Raji (cell line): ENCODE measurements around the gene NPBWR2.

Experiments used
- POLR2A ChIP-seq: IDR thresholded peaks from 2 replicates; pipeline ENCODE4 v1.6.1; 2011; ENCODE audit warnings: low read depth, low read length, control low read depth; ENCODE audit not compliant: insufficient read depth

NPBWR2 gene

DNA sequence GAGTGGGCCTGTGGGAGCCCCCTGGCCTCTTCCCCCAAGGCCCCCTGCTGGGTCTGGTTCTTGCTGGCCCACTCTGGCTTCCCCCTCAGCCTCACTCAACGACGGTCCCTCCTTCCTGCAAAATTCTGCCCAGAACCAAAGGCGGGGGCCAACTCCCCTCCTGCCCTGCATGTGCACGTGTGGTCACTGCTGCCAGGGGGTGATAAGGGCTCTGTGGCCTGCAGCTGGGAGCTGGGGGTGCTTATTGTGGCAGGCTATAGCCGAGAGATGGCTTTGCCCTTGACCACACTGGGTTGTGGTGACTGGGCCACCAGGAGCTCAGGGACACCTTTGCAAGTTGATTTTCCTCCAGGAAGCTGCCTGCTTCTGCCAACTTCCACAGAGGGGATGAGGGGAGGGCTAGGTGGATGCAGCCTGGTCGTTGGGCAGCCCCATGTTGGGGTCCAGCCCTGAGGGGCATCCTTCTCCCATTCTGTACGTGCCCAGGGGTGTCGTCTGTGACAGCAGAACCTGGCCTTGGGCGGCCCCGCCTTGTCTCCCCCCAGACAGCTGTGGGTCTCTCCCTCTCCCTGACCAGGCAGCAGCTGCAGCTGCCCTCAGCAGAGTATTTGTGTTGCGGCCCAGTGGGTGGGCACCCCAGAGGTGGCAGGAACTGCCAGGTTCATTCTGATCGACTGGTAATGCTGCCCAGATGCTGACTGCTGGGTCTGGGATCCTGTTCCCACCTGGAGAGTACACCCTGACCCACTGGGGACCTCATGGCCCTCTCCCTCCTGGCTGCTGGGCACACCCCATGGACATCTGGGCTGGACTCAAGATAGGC lies 38.8 kb downstream of the NPBWR2 start:
- no peak for TF ChIP-seq POLR2A

DNA sequence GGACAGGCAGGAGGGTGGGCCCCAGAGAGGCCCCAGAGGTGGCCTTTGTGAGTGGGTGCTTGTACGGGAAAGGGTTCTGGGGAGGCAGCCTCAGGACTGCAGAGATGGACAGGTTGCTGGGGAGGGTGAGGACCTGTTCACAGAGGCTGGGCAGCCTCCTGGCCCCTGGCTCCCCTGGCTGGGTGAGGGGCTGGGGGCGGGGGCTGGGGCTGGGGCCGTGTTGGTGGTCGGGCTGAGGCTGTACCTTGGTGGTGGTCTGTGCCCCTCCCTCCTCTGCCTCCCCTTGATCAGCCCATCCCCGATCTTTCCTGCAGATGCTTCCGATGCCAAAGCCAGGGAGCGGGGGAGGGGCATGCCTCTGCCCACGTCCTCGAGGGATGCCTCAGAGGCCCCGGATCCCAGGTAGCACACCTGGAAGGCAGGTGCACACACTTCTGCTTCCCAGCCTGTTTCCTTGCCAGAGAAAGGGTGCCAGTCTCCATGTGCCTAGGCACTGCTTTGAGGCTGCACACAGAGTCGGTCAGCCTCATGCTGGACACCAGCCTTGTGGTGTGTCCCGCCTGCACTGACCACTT lies 39.5 kb downstream of the NPBWR2 start:
- no peak for TF ChIP-seq POLR2A

DNA sequence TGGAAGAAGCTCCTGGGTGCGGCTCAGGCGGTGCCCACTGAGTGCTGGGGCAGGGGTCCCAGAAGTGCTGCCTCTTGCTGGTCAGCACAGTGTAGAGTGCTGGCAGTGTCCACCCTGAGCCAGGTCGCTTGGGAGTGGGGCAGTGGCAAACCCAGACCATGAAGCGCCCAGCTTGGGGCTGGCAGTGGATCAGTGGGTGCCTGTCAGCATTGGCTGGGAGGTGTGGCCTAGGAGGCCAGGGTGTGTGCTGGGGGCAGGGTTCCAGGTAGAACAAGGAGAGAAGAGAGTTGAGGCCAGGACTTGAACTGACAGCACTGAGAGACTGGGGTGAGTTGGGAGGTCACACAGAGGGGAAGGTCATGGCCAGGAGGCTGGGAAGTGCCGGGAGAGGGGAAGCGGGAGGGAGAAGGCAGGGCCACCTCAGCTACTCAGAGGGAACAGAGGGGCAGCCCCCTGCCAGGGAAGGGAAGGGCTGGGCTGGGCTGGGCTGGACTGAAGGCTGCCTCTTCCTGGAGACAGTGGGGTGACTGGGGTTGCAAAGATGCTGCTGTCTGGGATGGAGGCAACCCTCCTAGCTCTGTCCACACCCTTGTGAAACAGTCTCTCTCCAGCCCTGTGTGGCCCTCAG lies 40.2 kb downstream of the NPBWR2 start:
- TF ChIP-seq POLR2A: no peak

DNA sequence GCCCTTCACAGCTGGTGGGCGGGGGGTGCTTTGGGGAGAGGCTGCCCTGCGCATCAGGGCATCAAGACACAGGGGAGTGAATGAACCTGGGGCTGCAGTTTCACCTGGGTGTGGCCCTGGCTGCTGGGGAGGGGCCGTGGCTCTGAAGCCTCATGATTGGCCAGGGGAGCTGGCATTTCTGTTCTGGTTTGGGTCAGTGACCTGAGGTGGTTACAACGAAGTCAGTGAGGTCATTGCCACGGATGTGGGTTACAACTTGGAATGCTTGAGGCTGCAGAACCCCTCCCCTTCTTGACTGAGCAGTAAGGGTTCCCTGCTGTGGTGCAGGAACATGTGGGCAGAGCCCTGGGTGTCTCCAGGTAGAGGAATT lies 41.4 kb downstream of the NPBWR2 start:
- no peak for TF ChIP-seq POLR2A

DNA sequence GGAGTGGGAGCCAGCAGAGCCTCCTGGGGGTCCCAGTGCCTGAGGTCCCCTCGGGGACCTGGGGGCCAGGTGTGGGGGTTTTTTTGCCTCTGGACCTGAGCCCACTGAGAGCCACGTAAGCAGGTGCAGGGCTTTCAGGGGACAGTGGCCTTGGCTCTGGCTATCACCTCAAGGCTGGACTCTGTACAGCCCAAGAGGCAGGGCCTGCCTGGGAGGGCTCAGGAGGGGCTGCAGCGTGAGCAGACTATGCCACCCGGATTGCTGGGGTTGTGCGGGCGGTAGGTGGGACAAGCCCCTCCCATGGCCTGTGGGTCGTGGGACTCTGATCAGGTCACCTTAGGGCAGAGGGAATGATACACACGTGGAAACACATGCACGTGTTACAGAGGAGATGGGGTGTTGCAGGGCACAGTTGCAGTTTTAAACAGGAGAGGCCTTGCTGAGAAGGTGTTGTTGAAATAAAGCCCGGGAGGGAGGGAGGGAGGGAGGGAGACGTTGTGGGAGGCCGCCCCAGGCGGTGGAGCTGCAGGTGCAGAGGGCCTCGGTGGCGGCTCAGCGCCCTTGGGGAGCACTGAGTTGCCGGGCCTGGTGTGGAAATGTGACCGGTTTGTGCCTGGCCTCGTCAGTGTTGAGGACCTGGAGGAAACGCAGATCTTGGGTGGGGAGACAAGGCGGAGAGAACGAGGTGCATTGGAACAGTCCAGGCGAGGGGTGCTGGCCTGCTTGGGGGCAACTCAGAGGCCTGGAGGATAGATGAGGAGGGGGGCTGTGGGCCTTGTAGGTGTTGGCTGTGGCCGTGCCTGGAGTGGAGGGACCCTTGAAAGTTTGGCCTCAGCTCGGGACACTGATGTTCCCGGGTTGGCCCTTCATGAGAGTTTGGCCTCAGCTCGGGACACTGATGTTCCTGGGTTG lies 42.0 kb downstream of the NPBWR2 start:
- TF ChIP-seq POLR2A: peak; percentile 11; the same call in 1 of the 2 replicates

DNA sequence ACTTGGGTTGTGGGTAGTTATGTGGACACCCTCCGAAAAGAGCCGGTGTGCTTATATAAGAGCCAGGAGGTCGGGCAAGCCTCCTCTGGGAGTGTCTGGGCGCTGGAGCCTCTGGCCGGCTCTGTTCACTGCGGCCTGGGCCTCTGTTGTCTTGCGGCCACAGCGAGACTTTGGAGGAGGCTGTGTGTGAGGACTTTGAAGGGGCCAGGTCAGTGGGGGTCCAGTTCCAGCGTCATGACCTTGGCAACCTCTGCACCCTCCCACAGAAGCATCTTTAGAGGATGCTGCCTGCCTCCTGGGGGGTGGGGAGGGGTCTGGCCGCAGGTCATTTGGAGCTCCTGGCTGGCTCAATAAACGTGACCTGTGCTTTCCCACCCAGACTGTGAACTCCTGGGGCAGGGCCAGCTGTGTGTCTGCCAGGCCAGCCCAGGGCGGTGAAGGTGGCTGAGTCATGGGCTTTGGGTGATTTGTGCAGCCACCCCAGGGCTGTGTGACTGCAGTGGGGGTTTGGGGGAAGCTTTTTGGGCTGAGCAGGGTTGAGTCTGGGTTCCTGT lies 43.1 kb downstream of the NPBWR2 start:
- TF ChIP-seq POLR2A: 0 out of 2 replicates have a peak, but pooled peaks have one; percentile 14

DNA sequence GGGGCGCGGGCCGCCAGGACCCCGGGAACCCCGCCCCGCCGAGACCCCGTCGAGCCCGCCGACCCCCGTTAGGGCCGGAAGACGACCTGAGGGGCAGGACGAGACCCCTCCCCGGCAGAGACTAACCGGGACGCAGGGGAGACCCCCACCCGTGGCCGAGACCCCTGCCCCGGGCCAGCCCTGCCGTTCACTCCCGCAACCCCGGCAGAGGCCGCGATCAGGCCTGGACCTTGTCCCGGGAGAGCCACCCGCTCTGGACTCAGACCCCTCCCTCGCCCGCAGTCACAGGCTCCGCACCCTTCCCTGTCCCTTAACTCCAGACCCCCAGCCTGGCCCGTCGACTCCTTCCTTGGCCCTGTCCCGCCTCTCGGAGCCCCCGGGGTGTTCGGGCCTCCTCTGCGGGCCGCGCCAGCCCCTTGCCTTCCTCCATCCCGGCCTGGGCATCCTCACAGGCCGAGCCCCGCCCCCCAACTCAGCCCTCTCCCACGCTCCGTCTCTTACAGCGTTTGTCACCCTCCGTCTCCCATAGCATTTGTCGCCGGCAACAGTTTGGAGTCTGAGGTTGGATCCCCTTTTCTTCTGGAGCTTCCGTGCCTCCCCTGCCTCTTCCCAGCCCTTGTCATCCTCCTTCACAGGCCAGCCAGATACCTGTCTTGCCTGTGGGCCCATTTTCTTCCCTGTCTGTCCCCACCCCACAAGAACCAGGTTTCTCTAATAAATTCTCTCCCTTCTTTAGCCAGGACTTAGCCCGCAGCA lies 43.8 kb downstream of the NPBWR2 start:
- TF ChIP-seq POLR2A: no peak

DNA sequence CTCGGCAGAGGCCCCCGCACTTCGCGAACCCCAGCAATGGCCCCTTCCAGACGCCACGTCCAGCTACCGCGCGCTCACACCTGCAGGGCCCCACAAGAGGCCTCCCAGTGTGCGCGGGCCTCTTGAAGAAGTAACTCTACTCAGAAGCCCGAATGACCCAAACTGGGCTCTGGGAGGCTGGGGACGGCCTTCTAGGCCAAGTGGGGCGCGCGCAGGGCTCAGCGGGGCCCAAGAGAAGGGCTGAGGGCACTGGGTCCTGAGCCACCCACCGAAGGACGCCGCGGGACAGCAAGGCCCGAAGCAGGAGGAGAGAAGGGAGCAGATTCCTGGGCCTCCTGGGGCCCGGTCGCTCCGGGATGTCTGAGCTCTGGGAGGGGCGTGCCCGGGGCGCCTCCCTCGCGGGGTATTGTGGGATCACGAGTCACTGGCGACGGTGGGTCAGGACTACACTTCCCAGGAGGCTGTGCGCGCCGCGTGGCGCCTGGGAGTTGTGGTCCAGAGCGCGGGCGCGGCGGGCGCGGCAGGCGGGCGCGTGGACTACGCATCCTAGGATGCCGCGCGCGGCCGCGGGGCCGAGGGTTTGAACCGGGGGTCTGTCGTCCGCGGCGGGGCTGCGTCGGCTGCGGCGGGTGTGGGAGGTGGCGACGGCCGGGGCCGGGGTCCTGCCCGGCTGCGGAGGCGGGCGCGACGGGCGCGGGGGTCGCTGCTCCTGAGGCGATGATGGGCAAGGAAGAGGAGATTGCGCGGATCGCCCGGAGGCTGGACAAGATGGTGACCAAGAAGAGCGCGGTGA lies 44.6 kb downstream of the NPBWR2 start, which contains the start of gene TCEA2:
Gene TCEA2 (plus strand): TSS at position 603 of the 793 bp plus-strand sequence. CDS start 115 bp downstream, at position 718.
- peak; percentile 73 for TF ChIP-seq POLR2A

DNA sequence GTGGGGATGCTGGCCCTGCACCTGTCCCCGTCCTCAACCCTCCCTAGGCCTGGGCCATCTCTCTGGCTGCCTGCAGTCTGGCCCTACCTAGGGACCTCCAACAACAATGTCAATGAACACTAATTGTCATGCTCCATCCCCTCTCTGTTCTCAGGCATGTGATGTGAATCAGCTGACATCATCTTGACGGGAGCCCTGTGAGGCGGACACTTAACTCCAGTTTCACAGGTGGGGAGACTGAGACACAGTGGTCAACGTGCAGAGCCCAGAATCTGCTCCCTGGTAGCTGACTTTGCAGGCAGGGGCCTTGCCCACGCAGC lies 45.1 kb downstream of the NPBWR2 start:
- TF ChIP-seq POLR2A: no peak

DNA sequence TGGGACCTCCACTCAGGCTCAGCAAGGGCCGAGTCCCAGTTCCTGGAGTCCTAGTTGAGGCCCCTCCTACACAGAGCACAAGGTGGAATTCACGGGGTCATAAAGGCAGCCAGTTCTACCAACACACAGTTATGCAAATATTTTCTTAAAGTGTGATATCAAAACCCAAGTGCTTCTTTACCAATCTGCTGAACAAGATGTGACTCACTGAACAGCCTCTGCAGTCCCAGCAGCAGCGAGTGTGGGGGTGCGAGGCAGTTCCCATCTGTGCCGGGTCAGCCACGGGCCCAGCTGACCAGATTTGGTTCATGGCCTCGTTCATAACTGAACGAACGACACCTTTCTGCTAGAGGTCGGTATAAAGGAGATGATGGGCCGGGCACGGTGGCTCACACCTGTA lies 48.8 kb downstream of the NPBWR2 start:
- no peak for TF ChIP-seq POLR2A

DNA sequence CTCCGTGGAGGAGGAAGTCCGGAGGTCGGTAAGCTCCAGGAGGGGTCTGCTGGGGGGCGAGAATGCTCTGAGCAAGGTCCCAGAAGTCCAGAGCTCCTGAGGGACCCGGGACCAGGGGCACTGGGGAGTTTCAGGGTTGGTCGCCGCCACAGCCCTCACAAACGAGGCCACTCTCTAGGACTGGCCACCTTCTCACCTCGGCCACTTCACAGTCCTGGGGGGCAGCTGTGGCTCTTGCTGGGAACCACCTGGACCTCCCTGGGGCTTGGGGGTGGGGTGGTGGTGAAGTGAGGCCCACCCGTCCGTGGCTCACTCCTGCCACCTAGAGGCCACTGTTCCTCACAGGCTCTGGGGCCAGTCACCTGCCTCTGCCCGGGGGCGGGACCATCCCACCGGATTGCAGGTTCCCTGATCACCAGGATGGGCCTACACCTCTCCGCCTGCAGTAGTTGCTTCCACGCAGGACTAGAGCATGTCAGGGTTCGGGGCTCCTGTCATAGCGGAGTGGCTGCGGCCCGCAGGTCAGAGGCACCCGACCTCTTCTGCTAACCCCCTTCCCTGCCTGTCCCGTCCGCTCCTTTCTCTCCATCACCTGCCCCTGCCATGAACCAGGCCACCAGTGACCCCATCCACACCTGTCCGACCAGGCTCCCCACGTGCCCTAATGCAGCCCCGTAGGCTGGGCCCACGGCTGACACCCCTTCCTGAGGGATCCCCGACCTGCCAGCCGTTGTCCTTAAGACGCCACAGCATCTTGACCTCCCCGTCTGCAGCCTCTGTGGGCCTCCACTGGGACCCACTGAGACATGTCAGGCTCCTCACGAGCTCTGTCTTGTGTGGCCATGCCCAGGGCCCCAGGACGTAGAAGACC lies 49.5 kb downstream of the NPBWR2 start:
- no peak; the same call in 1 of the 2 replicates for TF ChIP-seq POLR2A

DNA sequence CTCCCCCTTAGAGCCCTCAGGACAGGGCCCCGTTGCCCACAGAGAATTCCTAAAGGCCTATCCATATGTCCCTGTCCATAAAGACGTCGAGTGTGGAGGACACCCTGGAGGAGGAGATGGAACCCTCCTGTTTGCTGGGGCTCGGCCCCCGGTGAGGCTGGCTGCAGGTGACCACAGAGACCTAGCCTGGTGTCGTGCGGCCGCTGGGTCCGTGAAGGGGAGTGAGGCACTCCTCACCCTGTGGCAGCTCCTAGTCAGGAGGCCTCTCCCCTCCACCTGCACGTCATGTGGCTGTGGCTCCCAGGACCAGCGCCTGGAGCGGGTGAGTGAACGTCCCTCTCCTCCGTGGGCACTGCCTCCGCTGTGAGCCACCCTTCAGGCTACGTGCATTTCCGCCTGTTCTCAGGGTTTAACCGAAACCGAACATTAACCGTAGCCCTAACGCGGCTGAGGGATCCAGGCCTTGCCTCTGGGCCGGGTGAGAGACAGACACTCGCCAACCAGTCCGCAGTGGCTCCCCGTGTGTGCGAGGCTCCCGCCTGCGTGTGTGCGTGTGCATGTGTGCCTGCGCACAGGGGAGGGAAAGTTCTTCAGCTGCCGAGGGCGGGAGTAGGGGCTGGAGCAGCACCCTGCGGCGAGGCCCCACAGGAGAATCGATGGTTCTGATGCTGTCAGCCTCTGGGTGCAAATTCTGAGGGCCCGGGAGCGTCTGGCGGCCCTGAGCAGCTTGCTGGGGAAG lies 50.3 kb downstream of the NPBWR2 start:
- no peak for TF ChIP-seq POLR2A
